Gastrocnemius medialis (tissue), 4 donors: ENCODE data around the gene RPL32. TPM values are rescaled to one million over a fixed set of nuclear protein-coding genes. Genes with fewer than 3 reads are reported as not detected.

ENCODE experiments used
- ATAC-seq, 2 donors: fragments of 150-250 bp; one replicate each; pipeline ENCODE4 v1.9.1; 2016
- DNase-seq, 2 donors: peaks; one replicate each; pipeline ENCODE4 v3.0.0-alpha.2; 2019
- H3K27ac ChIP-seq, 4 donors: fragments of 200-600 bp; sonication (generic); 1 replicate in 1 of 4; 2 replicates in 3 of 4; pipeline ENCODE4 v1.5.1; 2016 to 2018; ENCODE audit warnings: mild to moderate bottlenecking in 2 of 4, moderate library complexity in 1 of 4
- H3K27me3 ChIP-seq, 3 donors: fragments of 200-600 bp; sonication (generic) in 2 of 3; 1 replicate in 1 of 3; 2 replicates in 2 of 3; pipeline versions ENCODE4 v1.5.1 to v1.6.0; 2016 to 2019; ENCODE audit warnings: mild to moderate bottlenecking in 1 of 3, moderate library complexity in 1 of 3
- H3K36me3 ChIP-seq, 2 donors: fragments of 200-600 bp; sonication (generic) in 1 of 2; one replicate each; pipeline ENCODE4 v1.5.1; 2017 to 2018
- H3K4me1 ChIP-seq, 2 donors: fragments of 200-600 bp; sonication (generic) in 1 of 2; one replicate each; pipeline ENCODE4 v1.5.1; 2016 to 2017; ENCODE audit warnings: mild to moderate bottlenecking in 2 of 2
- H3K4me3 ChIP-seq, 4 donors: fragments of 200-600 bp; sonication (generic) in 3 of 4; 1 replicate in 1 of 4; 2 replicates in 3 of 4; pipeline ENCODE4 v1.5.1; 2016 to 2019; ENCODE audit warnings: mild to moderate bottlenecking in 2 of 4
- H3K9me3 ChIP-seq, 3 donors: fragments of 200-600 bp; sonication (generic) in 2 of 3; 1 replicate in 1 of 3; 2 replicates in 2 of 3; pipeline ENCODE4 v1.5.1; 2016 to 2019
- POLR2A ChIP-seq, 2 donors: fragments of 450-650 bp; IDR thresholded peaks; one replicate each; pipeline ENCODE4 v1.6.1; 2017; ENCODE audit warnings: antibody characterized with exemption in 2 of 2, mild to moderate bottlenecking in 2 of 2, moderate library complexity in 2 of 2
- in situ Hi-C, 4 donors: fragments of 200-750 bp; cut with MboI; loops; one replicate each; pipeline versions ENCODE4 v1.15.0 to v1.8.0; 2017; ENCODE audit warnings: low sequenced_read_pairs in 4 of 4
- intact Hi-C: fragments of 100-400 bp; cut with DNase I; formaldehyde crosslinking; loops from one replicate; pipeline ENCODE4 v1.15.1; 2023; ENCODE audit warnings: low total_unique reads
- total RNA-seq, 4 donors: library from RNA; depleted of rRNA; stranded (reverse); fragments of >200 nt; gene quantifications; one replicate each; pipeline versions ENCODE4 v1.1.0 to v1.2.3, GENCODE V29; 2016
- TF ChIP-seq, protein P1 (sequence below), 5 experiments: fragments of 450-650 bp in 3 of 5; fragments of 200-600 bp in 2 of 5; sonication (generic) in 2 of 5; IDR thresholded peaks in 4 of 5; conservative IDR thresholded peaks in 1 of 5; 1 replicate in 4 of 5; 2 replicates in 1 of 5; pipeline ENCODE4 v1.5.1; 2016 to 2019; ENCODE audit warnings: antibody characterized with exemption in 5 of 5, mild to moderate bottlenecking in 3 of 5, moderate library complexity in 3 of 5

The RPL32 gene
- total RNA-seq, 4 donors from 2014 or later = 765 to 1,204 (median 990) TPM

DNA sequence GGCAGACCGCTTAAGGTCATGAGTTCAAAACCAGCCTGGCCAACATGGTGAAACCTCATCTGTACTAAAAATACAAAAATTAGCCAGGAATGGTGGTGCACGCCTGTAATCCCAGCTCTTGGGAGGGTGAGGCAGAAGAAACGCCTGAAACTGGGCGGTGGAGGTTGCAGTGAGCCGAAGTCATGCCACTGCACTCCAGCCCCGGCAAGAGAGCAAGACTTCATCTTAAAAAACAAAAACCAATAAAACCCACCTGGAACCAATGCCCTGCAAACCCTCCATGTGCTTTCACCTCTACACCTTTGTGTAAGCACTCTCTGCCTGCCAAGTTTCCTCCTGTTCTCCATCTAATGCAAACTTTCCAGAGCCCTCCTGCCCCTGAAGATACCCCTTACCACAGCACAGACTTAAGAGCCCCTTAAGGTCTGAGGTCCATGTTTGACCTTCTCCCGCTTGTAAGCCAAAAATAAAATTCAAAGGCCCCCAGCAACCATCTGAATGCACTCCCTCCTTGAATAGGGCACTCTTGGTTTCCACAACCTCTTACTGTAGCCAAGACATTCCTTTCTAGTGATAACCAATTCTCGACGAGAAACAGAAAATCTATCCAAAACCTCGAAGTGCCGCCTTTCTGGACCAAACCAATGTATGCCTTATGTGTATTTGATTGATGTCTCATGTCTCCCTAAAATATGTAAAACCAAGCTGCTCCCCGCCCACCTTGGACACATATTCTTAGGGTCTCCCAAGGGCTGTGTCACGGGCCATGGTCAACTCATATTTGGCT is 3.0 kb downstream of the RPL32 start:
- Histone ChIP-seq H3K27me3 (no peaks in the 10 kb centered on the region), H3K4me1 (peaks cover 34 to 52% of the 10 kb centered on the region in 2 donors), H3K4me3 (no peak overlapping the region), H3K36me3 (peaks cover 0 to 61% of the 10 kb centered on the region in 2 donors), H3K27ac (peak overlapping the region; percentile 37 to 94 (median 56)), H3K9me3 (no peaks in the 10 kb centered on the region)
- in situ Hi-C loops (no loop called here), intact Hi-C loops (loop anchor here (10.0 kb wide), 1 partner anchor 254 kb away; no protein-coding TSS in a partner anchor)
- TF ChIP-seq, protein P1, sequence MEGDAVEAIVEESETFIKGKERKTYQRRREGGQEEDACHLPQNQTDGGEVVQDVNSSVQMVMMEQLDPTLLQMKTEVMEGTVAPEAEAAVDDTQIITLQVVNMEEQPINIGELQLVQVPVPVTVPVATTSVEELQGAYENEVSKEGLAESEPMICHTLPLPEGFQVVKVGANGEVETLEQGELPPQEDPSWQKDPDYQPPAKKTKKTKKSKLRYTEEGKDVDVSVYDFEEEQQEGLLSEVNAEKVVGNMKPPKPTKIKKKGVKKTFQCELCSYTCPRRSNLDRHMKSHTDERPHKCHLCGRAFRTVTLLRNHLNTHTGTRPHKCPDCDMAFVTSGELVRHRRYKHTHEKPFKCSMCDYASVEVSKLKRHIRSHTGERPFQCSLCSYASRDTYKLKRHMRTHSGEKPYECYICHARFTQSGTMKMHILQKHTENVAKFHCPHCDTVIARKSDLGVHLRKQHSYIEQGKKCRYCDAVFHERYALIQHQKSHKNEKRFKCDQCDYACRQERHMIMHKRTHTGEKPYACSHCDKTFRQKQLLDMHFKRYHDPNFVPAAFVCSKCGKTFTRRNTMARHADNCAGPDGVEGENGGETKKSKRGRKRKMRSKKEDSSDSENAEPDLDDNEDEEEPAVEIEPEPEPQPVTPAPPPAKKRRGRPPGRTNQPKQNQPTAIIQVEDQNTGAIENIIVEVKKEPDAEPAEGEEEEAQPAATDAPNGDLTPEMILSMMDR (IDR thresholded peaks at IDR 0.05 in 4 of 5, conservative IDR thresholded peaks at IDR 0.05 in 1 of 5) = no peak
- no peak for TF ChIP-seq POLR2A (IDR thresholded peaks at IDR 0.05)
- ATAC-seq = no peak
- no peak for DNase-seq

DNA sequence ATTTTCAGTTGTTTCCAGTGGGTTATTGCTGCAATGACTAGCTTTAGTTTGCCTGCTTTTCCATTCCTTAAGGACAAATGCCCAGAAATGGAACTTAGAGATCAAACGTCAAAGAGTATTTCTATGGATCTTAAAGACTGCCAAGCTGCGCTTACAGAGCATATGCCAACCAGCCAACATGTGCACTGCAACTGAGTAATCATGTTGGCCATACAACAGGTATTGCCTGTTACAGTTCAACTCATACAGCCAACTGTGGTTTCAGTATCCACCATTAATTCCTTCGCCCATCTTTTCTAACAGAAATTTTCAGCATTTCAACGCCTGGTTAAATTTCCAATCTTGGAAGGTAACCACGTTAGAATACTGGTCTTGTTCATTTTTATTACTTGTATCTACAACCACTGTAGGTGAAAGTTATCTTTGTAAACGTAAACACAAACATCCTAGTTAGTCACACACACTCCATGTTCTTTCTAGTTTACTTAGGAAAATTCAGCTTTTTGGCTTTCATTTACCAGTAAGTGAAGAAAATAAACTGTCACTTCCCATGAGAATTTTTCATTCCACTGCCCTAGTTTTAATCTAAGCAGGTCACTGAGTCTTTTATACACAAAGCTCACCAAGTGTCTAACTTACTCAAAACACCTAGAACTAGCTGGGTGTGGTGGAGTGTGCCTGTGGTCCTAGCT is 3.9 kb downstream of the RPL32 start:
- no peak for DNase-seq
- Histone ChIP-seq H3K27ac (peak overlapping the region; percentile 37 to 94 (median 56)), H3K4me3 (no peak overlapping the region), H3K27me3 (no peaks in the 10 kb centered on the region), H3K4me1 (peaks cover 34 to 52% of the 10 kb centered on the region in 2 donors), H3K9me3 (no peaks in the 10 kb centered on the region), H3K36me3 (peaks cover 0 to 70% of the 10 kb centered on the region in 2 donors)
- intact Hi-C loops (loop anchor here (10.0 kb wide), 1 partner anchor 253 kb away; no protein-coding TSS in a partner anchor), in situ Hi-C loops (no loop called here)
- ATAC-seq = no peak
- TF ChIP-seq, protein P1 (IDR thresholded peaks at IDR 0.05 in 4 of 5, conservative IDR thresholded peaks at IDR 0.05 in 1 of 5) = no peak
- no peak for TF ChIP-seq POLR2A (IDR thresholded peaks at IDR 0.05)

DNA sequence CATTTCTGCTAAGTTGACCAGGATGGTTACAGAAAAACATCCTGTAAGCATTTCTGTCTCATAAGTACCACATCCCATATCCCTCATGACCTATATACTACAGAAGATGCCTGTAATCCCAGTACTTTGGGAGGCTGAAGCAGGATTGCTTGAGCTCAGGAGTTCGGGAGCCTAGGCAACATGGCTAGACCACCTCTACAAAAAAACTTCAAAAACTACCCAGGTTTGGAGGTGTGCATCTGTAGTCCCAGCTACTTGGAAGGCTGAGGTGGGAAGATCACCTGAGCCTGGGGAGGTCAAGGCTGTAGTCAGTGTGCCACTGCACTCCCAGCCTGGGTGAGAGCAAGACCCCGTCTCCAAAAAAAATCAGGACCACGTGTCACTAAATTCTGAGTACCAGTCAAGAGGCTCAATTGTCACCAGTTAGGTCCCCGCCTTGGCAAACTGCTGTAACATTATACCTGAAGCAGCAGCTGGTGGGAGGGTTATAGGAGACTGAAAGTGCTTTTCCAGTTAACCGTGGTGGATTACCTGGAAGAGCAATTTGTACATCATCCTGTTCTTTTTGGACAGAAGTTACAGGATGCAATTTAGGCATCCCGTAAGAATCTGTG is 6.2 kb downstream of the RPL32 start:
- no peak for ATAC-seq
- in situ Hi-C loops = no loop called here
- Histone ChIP-seq H3K27me3 (no peaks in the 10 kb centered on the region), H3K4me1 (peaks cover 27 to 49% of the 10 kb centered on the region in 2 donors), H3K9me3 (no peaks in the 10 kb centered on the region), H3K36me3 (peaks cover 0 to 92% of the 10 kb centered on the region in 2 donors), H3K27ac (peak overlapping the region; percentile 52 to 94 (median 70)), H3K4me3 (no peak overlapping the region)
- intact Hi-C loops = loop anchor here (10.0 kb wide), 1 partner anchor 250 kb away; no protein-coding TSS in a partner anchor
- no peak for DNase-seq
- no peak for TF ChIP-seq POLR2A (IDR thresholded peaks at IDR 0.05)
- TF ChIP-seq, protein P1 (IDR thresholded peaks at IDR 0.05 in 4 of 5, conservative IDR thresholded peaks at IDR 0.05 in 1 of 5) = no peak

DNA sequence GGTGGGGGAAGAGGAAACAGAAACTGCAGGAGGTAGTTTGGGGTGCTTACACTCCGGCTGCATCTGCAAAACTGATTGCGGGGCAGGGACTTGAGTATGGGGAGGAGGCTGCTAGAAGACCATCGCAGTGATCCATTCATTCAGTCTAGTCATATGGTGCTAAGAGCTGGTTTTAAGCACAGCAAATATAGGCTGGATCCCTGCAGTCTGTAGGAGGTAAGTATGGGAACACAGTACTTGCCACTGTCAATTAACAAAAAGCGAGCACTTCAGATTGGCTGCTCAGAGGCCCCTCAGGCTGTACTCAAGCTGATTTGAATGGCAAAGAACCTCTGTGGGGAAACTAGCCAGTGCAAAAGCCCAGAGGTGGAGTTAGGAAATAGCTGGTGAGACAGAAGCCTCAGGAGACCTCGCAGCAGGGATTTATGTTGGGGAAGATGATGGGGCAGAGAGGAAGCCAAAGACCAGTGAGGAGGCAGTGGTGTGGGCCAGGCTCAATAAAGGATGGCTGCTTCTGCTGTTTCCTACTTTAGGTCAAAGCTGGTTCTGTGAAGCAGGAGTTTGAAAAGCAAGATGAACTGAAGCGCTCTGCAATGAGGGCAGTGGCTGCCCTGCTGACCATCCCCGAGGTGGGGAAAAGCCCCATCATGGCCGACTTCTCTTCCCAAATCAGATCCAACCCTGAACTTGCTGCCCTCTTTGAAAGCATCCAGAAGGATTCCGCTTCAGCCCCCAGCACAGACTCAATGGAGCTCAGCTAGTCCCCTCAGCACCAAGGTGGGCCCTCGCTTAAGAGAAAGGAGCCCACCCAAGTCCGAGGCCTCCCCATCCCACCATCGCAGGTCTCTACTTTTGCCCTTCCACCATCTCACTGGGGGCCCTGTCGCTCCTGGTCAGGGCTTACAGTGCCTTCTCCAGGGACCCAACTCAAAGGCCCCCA is 7.9 kb downstream of the RPL32 start:
- no peak for TF ChIP-seq POLR2A (IDR thresholded peaks at IDR 0.05)
- TF ChIP-seq, protein P1 (IDR thresholded peaks at IDR 0.05 in 4 of 5, conservative IDR thresholded peaks at IDR 0.05 in 1 of 5) = no peak
- Histone ChIP-seq H3K4me3 (no peak overlapping the region), H3K4me1 (peaks cover 12 to 32% of the 10 kb centered on the region in 2 donors), H3K36me3 (peaks cover 0 to 97% of the 10 kb centered on the region in 2 donors), H3K9me3 (no peaks in the 10 kb centered on the region), H3K27me3 (no peaks in the 10 kb centered on the region), H3K27ac (peak overlapping the region; percentile 52 to 94 (median 70))
- peak in 1 of 2 donors; percentile 48 for ATAC-seq
- intact Hi-C loops (loop anchor here (2.0 to 10.0 kb wide), 2 partner anchors 25 to 249 kb away; no protein-coding TSS in a partner anchor), in situ Hi-C loops (no loop called here)
- DNase-seq = no peak
